HG03108 (cell line): ENCODE results near the gene GDAP1L1.
"Not testable (repeated sequence)": the region's sequence is repeated elsewhere in the genome, so short reads cannot be mapped to it uniquely, and the experiment has no call there.

Experiments used
- ATAC-seq: cut with Tn5 transposase; IDR thresholded peaks from one replicate; pipeline ENCODE4 v1.9.1; 2021; ENCODE audit warnings: moderate library complexity; ENCODE audit not compliant: unreplicated experiment

GDAP1L1 gene

GRCh38 chr20:44219170-44219730, 27.9 kb upstream of the GDAP1L1 start:
- no peak for ATAC-seq

- ATAC-seq, result no peak
Observed at GRCh38 chr20:44219791-44220190, 27.3 kb upstream of the GDAP1L1 start.

GRCh38 chr20:44221368-44221954, 25.6 kb upstream of the GDAP1L1 start:
- no peak for ATAC-seq

- no peak for ATAC-seq
Observed at GRCh38 chr20:44222027-44222426, 25.1 kb upstream of the GDAP1L1 start.

GRCh38 chr20:44222633-44223368, 24.3 kb upstream of the GDAP1L1 start:
- no peak for ATAC-seq

- no peak for ATAC-seq
Observed at GRCh38 chr20:44223721-44224120, 23.4 kb upstream of the GDAP1L1 start.

GRCh38 chr20:44224637-44225036, 22.5 kb upstream of the GDAP1L1 start:
- no peak for ATAC-seq

- ATAC-seq, result no peak
Observed at GRCh38 chr20:44228465-44229258, 18.4 kb upstream of the GDAP1L1 start.

- no peak for ATAC-seq
Observed at GRCh38 chr20:44231193-44231592, 15.9 kb upstream of the GDAP1L1 start.

GRCh38 chr20:44231713-44232468, 15.2 kb upstream of the GDAP1L1 start:
- ATAC-seq, result no peak

- ATAC-seq, result not testable (repeated sequence)
Observed at GRCh38 chr20:44232469-44232856, 14.6 kb upstream of the GDAP1L1 start.

GRCh38 chr20:44233436-44234016, 13.6 kb upstream of the GDAP1L1 start:
- ATAC-seq, result no peak

GRCh38 chr20:44234566-44235317, 12.4 kb upstream of the GDAP1L1 start:
- ATAC-seq, result no peak

- ATAC-seq, result no peak
Observed at GRCh38 chr20:44235702-44236101, 11.4 kb upstream of the GDAP1L1 start.

- ATAC-seq, result not testable (repeated sequence)
Observed at GRCh38 chr20:44236840-44237239, 10.3 kb upstream of the GDAP1L1 start.

GRCh38 chr20:44241796-44242195, 5.3 kb upstream of the GDAP1L1 start:
- no peak for ATAC-seq

- ATAC-seq, result no peak
Observed at GRCh38 chr20:44245977-44246376, 1.1 kb upstream of the GDAP1L1 start.

GRCh38 chr20:44247586-44248409, 690 bp downstream of the GDAP1L1 start:
- ATAC-seq, result no peak

GRCh38 chr20:44248410-44248759, 1.3 kb downstream of the GDAP1L1 start:
- no peak for ATAC-seq
